Measurements from ENCODE around the gene ZNF438.

ZNF438 gene

GRCh38 chr10:31031558-31032257 lies at the start of gene ZNF438:
ZNF438 (minus strand) TSS chr10:31031865; CDS start chr10:30877034, 154,831 bp downstream.
- DNase-seq = peak; percentile 97

- no peak for DNase-seq
These were observed 44.9 kb upstream of the ZNF438 start for GRCh38 chr10:31076610-31076988.

GRCh38 chr10:31075881-31076609 lies 44.4 kb upstream of the ZNF438 start:
- no peak for DNase-seq

GRCh38 chr10:31075434-31075833 lies 43.8 kb upstream of the ZNF438 start:
- DNase-seq = no peak

- DNase-seq = no peak
These were observed 43.0 kb upstream of the ZNF438 start for GRCh38 chr10:31074722-31075086.

- no peak for DNase-seq
These were observed 42.5 kb upstream of the ZNF438 start for GRCh38 chr10:31073996-31074721.

- no peak for DNase-seq
These were observed 41.5 kb upstream of the ZNF438 start for GRCh38 chr10:31073211-31073610.

- DNase-seq = no peak
These were observed 40.8 kb upstream of the ZNF438 start for GRCh38 chr10:31072451-31072850.

GRCh38 chr10:31071232-31072005 lies 39.8 kb upstream of the ZNF438 start:
- DNase-seq = no peak

GRCh38 chr10:31070691-31071090 lies 39.0 kb upstream of the ZNF438 start:
- no peak for DNase-seq

- DNase-seq = no peak
These were observed 38.4 kb upstream of the ZNF438 start for GRCh38 chr10:31070025-31070424.

- no peak for DNase-seq
These were observed 37.7 kb upstream of the ZNF438 start for GRCh38 chr10:31069411-31069810.

GRCh38 chr10:31064348-31064747 lies 32.7 kb upstream of the ZNF438 start:
- DNase-seq = peak; percentile 67

- no peak for DNase-seq
These were observed 32.2 kb upstream of the ZNF438 start for GRCh38 chr10:31063841-31064240.

GRCh38 chr10:31062856-31063255 lies 31.2 kb upstream of the ZNF438 start:
- DNase-seq = no peak

GRCh38 chr10:31061941-31062340 lies 30.3 kb upstream of the ZNF438 start:
- DNase-seq = no peak

GRCh38 chr10:31058795-31059703 lies 27.4 kb upstream of the ZNF438 start:
- no peak for DNase-seq

- peak; percentile 23 for DNase-seq
These were observed 25.0 kb upstream of the ZNF438 start for GRCh38 chr10:31056678-31057077.

GRCh38 chr10:31055573-31056251 lies 24.0 kb upstream of the ZNF438 start:
- no peak for DNase-seq

- no peak for DNase-seq
These were observed 20.0 kb upstream of the ZNF438 start for GRCh38 chr10:31051703-31052102.

GRCh38 chr10:31042670-31043069 lies 11.0 kb upstream of the ZNF438 start:
- DNase-seq = no peak

Measured in right hindlimb (tissue), 1 donor.